ENCODE results near the gene DOCK4. TPM values are rescaled to one million over a fixed set of nuclear protein-coding genes. Genes with fewer than 3 reads are reported as not detected.

Gene DOCK4
- total RNA-seq, 1 donor from 2014 or later = 60.3 TPM

- no peak overlapping the region for H3K27ac Mint-ChIP-seq (ENCODE audit: unreplicated experiment)
- H3K4me3 Mint-ChIP-seq (ENCODE audit: unreplicated experiment) = no peak overlapping the region
- TF ChIP-seq CTCF (IDR thresholded peaks at IDR 0.05; ENCODE audit: partially characterized antibody, unreplicated experiment) = no peak
- H3K4me1 Mint-ChIP-seq (ENCODE audit: low read depth, unreplicated experiment) = no peaks in the 10 kb centered on the region
- peaks cover 12% of the 10 kb centered on the region for H3K36me3 Mint-ChIP-seq (ENCODE audit: unreplicated experiment)
- no peak for DNase-seq
- H3K27me3 Mint-ChIP-seq (ENCODE audit: unreplicated experiment) = no peaks in the 10 kb centered on the region
- no peaks in the 10 kb centered on the region for H3K9me3 Mint-ChIP-seq (ENCODE audit: unreplicated experiment)
Measured at GRCh38 chr7:111844904-111845671, 361.1 kb downstream of the DOCK4 start.

GRCh38 chr7:111842491-111842890 lies 363.7 kb downstream of the DOCK4 start:
- Mint-ChIP-seq H3K9me3 (ENCODE audit: unreplicated experiment) (no peaks in the 10 kb centered on the region), H3K27me3 (ENCODE audit: unreplicated experiment) (no peaks in the 10 kb centered on the region), H3K36me3 (ENCODE audit: unreplicated experiment) (no peaks in the 10 kb centered on the region), H3K4me1 (ENCODE audit: low read depth, unreplicated experiment) (no peaks in the 10 kb centered on the region), H3K4me3 (ENCODE audit: unreplicated experiment) (no peak overlapping the region), H3K27ac (ENCODE audit: unreplicated experiment) (no peak overlapping the region)
- TF ChIP-seq CTCF (IDR thresholded peaks at IDR 0.05; ENCODE audit: partially characterized antibody, unreplicated experiment) = no peak
- DNase-seq = no peak

- TF ChIP-seq CTCF (IDR thresholded peaks at IDR 0.05; ENCODE audit: partially characterized antibody, unreplicated experiment) = no peak
- H3K27me3 Mint-ChIP-seq (ENCODE audit: unreplicated experiment) = no peaks in the 10 kb centered on the region
- no peaks in the 10 kb centered on the region for H3K4me1 Mint-ChIP-seq (ENCODE audit: low read depth, unreplicated experiment)
- no peaks in the 10 kb centered on the region for H3K9me3 Mint-ChIP-seq (ENCODE audit: unreplicated experiment)
- peaks cover 2% of the 10 kb centered on the region for H3K36me3 Mint-ChIP-seq (ENCODE audit: unreplicated experiment)
- no peak for DNase-seq
- H3K27ac Mint-ChIP-seq (ENCODE audit: unreplicated experiment) = no peak overlapping the region
- no peak overlapping the region for H3K4me3 Mint-ChIP-seq (ENCODE audit: unreplicated experiment)
Measured at GRCh38 chr7:111841596-111842205, 364.5 kb downstream of the DOCK4 start.

- H3K27ac Mint-ChIP-seq (ENCODE audit: unreplicated experiment) = no peak overlapping the region
- H3K9me3 Mint-ChIP-seq (ENCODE audit: unreplicated experiment) = peaks cover 2% of the 10 kb centered on the region
- H3K4me3 Mint-ChIP-seq (ENCODE audit: unreplicated experiment) = no peak overlapping the region
- H3K4me1 Mint-ChIP-seq (ENCODE audit: low read depth, unreplicated experiment) = no peaks in the 10 kb centered on the region
- DNase-seq = no peak
- H3K36me3 Mint-ChIP-seq (ENCODE audit: unreplicated experiment) = peaks cover 7% of the 10 kb centered on the region
- no peaks in the 10 kb centered on the region for H3K27me3 Mint-ChIP-seq (ENCODE audit: unreplicated experiment)
- no peak for TF ChIP-seq CTCF (IDR thresholded peaks at IDR 0.05; ENCODE audit: partially characterized antibody, unreplicated experiment)
Measured at GRCh38 chr7:111840528-111840927, 365.7 kb downstream of the DOCK4 start.

GRCh38 chr7:111839261-111839660 lies 366.9 kb downstream of the DOCK4 start:
- no peak for DNase-seq
- H3K4me1 Mint-ChIP-seq (ENCODE audit: low read depth, unreplicated experiment) = no peaks in the 10 kb centered on the region
- H3K9me3 Mint-ChIP-seq (ENCODE audit: unreplicated experiment) = peaks cover 2% of the 10 kb centered on the region
- peaks cover 2% of the 10 kb centered on the region for H3K27me3 Mint-ChIP-seq (ENCODE audit: unreplicated experiment)
- H3K36me3 Mint-ChIP-seq (ENCODE audit: unreplicated experiment) = peaks cover 7% of the 10 kb centered on the region
- H3K27ac Mint-ChIP-seq (ENCODE audit: unreplicated experiment) = no peak overlapping the region
- no peak overlapping the region for H3K4me3 Mint-ChIP-seq (ENCODE audit: unreplicated experiment)
- TF ChIP-seq CTCF (IDR thresholded peaks at IDR 0.05; ENCODE audit: partially characterized antibody, unreplicated experiment) = no peak
